Activated CD4-positive, CD25-positive, alpha-beta regulatory T cell (primary cell): Measurements from ENCODE around the gene CNOT2.
"Not testable (repeated sequence)": the region's sequence is repeated elsewhere in the genome, so short reads cannot be mapped to it uniquely, and the experiment has no call there.

ENCODE experiments used
- DNase-seq, 4 experiments: peaks; one replicate each; lab custom pipeline; 2025; lab: John Stamatoyannopoulos, UW

Gene CNOT2

GRCh38 chr12:70251661-70252060, 8.4 kb downstream of the CNOT2 start:
- DNase-seq, result no peak

DNA sequence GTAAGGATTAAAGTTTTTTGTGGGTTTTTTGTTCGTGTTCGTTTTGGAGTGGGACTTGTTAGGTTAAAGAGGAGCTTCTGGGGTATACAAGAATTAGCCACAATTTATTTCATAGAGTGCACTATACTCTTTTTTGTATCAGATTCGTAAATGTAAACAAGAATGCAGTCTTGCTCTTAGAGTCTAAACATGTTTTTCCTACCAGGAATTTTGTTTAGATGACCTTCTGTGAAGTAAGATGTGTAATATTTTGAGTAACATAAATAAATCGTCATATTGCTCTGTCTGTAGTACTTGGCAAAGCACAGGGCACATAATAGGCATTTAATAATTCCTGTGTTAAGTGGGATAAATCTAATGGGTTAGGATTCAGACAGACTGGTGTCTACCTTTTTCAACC, 9.6 kb downstream of the CNOT2 start:
- no peak for DNase-seq

DNA sequence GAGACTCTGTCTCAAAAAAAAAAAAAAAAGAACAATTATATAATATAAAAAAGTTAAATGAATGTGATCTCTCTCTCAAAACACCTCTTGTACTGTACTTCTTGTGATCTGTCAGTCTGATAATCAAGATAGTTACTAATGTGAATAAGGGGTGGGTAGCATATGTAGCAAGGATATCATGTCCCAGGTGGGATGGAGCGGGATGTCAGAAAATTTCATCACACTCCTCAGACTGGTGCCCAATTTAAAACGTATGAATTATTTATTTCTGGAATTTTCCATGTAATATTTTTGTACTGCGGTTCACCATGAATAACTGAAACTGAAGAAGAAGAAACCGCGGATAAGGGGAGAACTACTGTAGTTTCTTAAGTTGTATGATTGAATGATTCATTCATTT, 11.0 kb downstream of the CNOT2 start:
- DNase-seq, result no peak

DNA sequence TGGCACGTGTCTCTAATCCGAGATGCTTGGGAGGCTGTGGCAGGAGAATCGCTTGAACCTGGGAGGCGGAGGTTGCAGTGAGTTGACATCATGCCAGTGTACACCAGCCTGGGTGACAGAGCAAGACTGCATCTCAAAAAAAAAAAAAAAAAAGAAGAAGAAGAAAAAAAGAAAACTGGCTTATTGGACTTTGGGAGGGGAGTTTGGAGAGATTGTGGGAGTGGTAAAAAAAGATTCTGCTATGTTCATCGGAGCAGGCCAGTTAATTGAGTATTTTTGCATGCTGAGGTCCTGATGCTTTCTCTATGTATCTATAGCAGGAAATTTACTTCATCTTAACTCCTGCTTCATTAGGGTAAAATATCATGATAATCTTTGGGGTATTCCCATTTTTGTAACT, 11.6 kb downstream of the CNOT2 start:
- DNase-seq, result no peak

- DNase-seq, result no peak
These were observed 12.1 kb downstream of the CNOT2 start for GRCh38 chr12:70255311-70255710.

DNA sequence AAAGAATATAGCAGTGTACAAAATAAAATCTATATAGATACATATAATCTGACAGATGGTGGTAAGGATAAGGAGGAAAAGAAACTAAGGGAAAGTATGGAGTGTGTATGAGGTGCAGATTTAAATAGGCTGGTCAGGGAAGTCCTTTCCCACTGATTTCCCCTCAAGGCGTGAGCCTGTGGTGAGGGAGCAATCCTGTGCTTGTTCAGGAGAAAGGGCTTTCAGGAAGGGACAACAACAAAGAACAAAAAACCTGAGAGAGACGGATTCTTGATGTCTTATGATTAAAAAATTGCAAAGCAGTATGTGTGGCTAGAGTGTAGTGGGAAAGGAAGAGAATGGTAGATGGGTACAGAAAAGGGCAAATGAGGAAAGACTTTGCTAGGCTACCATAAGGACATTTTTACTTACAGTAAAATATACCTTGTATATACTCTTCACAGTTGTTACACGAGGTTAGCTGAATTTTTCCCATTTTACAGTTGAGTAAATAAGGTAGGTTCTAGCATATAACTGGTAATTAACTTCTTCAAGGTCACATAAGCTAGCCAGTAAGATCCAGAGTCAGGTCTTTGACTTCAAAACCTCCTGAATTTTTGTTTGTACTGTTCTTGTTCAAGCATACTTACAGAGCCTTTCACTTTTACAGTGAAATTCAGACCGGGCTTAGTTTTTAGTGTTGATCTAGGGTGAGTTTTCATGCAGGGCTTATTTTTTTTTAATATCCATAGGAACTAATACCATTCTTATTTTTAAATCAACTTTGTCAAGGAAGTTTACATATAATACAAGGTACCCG, 15.6 kb downstream of the CNOT2 start:
- DNase-seq, result no peak

DNA sequence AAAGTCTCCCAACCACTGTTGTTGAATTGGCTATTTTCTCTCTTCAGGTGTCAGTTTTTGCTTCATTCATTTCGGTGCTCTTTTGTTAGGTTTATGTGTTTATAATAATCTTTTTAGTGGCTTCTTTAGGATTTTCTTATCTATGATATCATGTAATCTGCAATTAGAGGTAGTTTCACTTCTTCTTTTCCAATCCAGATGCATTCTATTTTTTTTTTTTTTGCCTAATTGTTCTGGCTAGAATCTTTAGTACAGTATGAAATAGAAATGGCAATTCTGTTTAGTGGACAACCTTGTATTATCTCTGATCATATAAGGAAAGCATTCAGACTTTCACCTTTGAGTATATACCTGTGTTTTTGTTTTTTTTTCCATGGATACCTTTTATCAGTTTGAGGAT, 17.4 kb downstream of the CNOT2 start:
- DNase-seq, result no peak

DNA sequence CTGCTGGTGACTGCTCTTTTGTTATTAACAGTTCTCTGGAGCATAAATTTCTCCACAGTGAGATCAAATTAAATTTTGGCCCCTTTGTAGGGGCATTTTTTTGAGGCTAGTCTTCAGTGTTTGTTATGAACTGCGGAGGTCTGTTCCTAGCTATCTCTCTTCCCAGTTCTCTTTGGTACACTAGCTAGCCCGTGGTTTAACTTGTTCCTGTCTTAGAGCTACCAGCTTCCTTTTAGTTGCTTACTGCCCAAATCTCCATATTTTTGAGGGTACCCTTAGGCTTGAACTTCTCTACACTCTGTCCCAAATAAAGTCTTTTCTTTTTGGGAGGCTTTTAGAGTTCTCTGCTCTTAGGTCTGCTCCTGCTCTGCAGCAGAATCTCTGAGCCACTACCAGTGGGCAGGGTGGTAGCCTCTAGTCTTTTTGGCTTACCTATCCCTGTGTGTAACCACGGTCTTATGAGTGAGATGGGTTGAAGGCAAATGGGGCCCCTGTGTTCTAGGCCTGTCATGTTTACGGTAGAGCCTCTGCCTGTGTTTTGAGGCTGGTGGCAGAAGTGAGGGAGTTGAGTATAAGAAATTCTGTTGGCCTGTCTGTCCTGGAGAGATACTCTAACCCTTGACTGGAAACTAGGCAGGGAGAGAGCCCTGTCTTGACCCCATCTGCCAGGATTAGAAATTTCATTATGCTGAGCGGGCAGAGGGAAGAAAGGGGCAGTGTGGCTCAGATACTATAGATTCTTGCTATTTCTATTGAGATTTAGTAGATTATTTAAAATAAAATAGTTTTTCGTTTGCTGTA, 21.0 kb downstream of the CNOT2 start:
- no peak for DNase-seq

- DNase-seq, result no peak
These were observed 21.9 kb downstream of the CNOT2 start for GRCh38 chr12:70265132-70265531.

- DNase-seq, result no peak
These were observed 24.3 kb downstream of the CNOT2 start for GRCh38 chr12:70267550-70267949.

GRCh38 chr12:70268972-70269371, 25.7 kb downstream of the CNOT2 start:
- no peak for DNase-seq

DNA sequence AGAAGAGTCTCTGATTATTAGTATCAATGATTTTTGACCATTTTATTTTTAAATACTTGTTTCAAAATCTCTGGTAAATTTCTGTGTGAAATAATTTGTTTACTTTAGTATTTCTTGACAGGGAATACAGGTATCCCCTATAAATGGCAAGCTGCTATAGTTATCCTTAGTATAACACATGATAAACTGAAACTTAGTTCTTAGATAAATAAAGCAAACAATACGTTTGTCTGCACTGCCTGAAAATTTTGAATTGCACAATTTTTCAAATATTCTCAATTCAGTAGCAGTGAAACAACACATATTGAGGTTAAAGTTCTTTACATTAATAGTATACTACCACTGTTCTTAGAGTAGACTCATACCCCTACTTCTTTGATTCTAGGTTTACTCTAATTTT, 26.9 kb downstream of the CNOT2 start:
- DNase-seq, result no peak

GRCh38 chr12:70271025-70271424, 27.8 kb downstream of the CNOT2 start:
- no peak for DNase-seq

GRCh38 chr12:70272510-70272909, 29.3 kb downstream of the CNOT2 start:
- DNase-seq, result no peak

- DNase-seq, result no peak
These were observed 31.8 kb downstream of the CNOT2 start for GRCh38 chr12:70275045-70275444.

GRCh38 chr12:70277973-70278372, 34.7 kb downstream of the CNOT2 start:
- no peak for DNase-seq

GRCh38 chr12:70278945-70279344, 35.7 kb downstream of the CNOT2 start:
- DNase-seq, result no peak

- DNase-seq, result no peak
These were observed 40.0 kb downstream of the CNOT2 start for GRCh38 chr12:70283232-70283631.

- DNase-seq, result no peak
These were observed 45.6 kb downstream of the CNOT2 start for GRCh38 chr12:70288817-70289216.

DNA sequence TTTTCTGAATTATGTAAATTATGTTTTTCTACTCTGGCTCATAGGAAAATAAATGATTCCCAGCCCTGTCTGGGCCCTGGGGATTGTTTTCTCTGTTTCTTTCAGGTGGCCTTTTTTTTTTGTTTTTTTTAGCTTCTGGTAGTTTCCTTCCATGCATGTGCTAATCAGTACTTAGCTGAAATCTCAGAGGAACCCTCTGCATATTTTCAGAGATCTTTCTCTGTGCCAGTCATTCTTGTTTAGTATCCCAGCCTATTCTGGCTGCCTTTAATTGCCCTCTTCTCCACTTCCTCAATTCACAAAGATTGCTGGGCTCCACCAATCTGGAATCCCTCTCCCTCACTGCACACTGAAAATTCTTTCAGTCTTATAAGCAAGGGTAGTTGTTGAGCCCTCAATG, 46.9 kb downstream of the CNOT2 start:
- no peak for DNase-seq

GRCh38 chr12:70292017-70292776, 49.0 kb downstream of the CNOT2 start:
- DNase-seq, result no peak

- not testable (repeated sequence) for DNase-seq
These were observed 61.7 kb downstream of the CNOT2 start for GRCh38 chr12:70304684-70305555.
